HG03378 (cell line): ENCODE measurements around the gene ISLR.

Source experiments
- ATAC-seq: cut with Tn5 transposase; IDR thresholded peaks from one replicate; pipeline ENCODE4 v1.9.1; 2021; ENCODE audit warnings: mild to moderate bottlenecking, moderate library complexity; ENCODE audit not compliant: unreplicated experiment

The ISLR gene

DNA sequence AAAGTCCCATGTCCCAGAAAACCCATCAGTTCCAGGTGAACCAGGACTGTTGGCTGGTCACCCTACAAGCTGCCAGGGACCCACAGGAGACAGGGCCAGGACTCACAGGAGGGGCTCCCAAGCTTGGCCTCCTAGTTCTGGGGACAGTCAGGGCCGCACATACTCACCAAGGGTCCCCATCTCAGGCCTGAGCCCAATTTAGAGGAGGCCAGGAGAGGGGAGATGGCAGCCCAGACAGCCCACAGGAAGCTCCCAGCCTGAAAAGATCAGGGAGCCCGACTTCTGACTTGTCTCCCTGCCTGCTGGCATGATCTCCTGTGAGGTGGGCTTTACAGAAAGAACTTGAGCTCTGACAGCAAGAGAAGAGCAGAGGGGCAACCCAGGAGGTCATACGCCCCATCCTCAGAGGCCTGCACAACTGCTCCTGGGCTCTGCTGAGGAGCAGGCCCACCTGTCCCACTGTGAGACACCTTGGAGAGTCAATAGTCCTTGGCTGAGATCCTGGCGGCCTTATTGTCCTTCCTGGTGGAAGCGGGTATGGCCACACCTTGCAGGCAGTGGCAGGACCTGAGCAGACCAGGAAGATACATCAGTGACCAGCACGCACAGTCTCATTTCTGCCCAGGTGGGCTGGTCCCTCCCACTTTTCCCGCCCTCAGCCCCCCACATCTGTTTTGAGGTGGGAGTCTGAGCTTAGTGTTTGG, 2.5 kb upstream of the ISLR start:
- ATAC-seq, result no peak

DNA sequence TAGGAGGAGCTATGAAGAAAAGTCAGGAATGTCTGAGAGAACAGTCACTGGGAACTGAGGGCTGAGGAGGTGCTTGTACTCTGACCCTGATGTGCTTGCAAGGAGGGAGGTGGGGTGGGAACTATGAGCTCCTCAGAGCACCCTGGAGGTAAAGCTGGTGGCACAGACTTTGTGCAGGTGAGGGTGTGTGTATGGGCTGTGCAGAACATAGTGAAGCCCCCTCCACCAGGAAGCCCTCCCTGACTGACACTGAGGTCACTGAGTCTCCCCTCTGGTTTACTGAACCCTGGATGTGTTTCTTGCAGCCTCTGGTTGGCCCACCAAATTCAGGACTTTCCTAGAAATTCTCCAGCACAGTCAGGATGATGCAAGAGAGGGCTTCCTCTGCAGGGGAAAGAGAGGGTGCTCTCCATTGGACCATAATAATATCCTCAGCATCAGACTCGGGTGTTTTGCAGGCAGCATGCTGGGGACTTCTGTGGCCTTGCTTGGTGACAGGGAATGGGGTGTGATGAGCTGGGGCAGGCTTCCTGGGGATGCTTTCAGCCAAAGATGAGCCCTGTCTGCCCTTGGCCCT, 1.5 kb upstream of the ISLR start:
- no peak for ATAC-seq

DNA sequence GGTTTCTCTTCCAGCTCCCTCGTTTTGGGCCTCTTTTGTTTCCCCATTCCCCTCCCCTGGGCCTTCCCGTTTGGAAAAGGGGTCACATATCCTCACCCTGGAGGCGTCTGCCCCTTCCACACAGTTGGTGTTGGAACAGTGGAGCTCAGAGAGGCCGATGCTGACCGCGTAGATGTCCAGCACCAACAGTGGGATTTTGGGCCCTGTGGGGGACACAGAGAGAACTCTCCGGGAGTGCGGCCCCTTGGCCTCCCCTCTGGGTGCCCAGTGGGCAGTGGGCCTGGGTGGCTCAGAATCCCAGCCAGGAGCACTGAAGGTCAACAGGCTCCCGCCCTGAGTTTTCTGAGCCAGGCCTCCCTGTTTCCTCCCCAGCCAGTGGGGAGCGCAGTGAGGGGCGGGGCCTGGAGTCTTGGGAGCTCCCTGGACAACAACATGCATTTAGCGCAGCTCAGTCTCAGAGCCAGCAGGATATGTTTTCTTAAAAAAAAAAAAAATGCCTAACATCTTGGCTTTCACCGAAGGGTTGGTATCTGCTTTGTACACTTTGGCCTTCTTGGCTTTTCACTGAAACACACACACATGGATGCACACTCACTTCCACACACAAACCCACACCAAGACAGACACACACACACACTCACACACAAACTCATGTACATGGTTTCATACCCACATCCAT, 670 bp upstream of the ISLR start:
- ATAC-seq, result no peak

DNA sequence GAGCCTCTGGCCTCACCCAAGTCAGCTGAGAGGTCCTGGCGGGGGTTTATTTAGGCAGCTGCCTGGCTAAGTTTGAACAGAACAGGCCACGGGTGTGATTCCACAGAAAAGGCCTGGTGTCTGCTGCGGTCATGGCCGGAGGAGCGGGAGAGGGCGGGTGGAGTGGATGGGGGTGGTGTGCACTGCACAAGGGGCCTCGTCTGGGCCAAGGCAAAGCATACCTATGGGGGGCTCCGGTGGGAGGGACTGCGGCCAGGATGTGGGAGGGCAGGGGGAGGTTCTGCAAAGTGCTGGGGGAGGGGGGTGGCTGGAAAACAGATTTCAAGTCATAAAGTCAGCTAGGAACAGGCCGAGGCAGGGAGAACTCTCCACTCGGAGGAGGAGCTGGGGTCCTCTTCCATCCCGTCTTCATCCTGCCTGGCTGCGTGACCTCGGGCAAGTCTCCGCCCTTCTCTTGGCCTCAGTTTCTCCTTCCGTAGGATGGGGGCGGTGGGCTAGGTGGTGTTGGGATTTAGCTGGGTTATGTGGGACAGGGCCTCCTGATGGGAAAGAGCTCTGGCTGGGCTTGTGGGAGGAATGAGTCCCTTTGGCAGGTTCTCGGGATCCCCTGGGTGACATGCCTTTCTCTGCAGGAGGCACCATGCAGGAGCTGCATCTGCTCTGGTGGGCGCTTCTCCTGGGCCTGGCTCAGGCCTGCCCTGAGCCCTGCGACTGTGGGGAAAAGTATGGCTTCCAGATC, 878 bp downstream of the ISLR start:
- no peak for ATAC-seq

DNA sequence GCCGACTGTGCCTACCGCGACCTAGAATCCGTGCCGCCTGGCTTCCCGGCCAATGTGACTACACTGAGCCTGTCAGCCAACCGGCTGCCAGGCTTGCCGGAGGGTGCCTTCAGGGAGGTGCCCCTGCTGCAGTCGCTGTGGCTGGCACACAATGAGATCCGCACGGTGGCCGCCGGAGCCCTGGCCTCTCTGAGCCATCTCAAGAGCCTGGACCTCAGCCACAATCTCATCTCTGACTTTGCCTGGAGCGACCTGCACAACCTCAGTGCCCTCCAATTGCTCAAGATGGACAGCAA, 1.4 kb downstream of the ISLR start:
- ATAC-seq, result no peak

DNA sequence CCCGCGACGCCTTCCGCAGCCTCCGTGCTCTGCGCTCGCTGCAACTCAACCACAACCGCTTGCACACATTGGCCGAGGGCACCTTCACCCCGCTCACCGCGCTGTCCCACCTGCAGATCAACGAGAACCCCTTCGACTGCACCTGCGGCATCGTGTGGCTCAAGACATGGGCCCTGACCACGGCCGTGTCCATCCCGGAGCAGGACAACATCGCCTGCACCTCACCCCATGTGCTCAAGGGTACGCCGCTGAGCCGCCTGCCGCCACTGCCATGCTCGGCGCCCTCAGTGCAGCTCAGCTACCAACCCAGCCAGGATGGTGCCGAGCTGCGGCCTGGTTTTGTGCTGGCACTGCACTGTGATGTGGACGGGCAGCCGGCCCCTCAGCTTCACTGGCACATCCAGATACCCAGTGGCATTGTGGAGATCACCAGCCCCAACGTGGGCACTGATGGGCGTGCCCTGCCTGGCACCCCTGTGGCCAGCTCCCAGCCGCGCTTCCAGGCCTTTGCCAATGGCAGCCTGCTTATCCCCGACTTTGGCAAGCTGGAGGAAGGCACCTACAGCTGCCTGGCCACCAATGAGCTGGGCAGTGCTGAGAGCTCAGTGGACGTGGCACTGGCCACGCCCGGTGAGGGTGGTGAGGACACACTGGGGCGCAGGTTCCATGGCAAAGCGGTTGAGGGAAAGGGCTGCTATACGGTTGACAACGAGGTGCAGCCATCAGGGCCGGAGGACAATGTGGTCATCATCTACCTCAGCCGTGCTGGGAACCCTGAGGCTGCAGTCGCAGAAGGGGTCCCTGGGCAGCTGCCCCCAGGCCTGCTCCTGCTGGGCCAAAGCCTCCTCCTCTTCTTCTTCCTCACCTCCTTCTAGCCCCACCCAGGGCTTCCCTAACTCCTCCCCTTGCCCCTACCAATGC, 2.0 kb downstream of the ISLR start:
- ATAC-seq, result no peak

DNA sequence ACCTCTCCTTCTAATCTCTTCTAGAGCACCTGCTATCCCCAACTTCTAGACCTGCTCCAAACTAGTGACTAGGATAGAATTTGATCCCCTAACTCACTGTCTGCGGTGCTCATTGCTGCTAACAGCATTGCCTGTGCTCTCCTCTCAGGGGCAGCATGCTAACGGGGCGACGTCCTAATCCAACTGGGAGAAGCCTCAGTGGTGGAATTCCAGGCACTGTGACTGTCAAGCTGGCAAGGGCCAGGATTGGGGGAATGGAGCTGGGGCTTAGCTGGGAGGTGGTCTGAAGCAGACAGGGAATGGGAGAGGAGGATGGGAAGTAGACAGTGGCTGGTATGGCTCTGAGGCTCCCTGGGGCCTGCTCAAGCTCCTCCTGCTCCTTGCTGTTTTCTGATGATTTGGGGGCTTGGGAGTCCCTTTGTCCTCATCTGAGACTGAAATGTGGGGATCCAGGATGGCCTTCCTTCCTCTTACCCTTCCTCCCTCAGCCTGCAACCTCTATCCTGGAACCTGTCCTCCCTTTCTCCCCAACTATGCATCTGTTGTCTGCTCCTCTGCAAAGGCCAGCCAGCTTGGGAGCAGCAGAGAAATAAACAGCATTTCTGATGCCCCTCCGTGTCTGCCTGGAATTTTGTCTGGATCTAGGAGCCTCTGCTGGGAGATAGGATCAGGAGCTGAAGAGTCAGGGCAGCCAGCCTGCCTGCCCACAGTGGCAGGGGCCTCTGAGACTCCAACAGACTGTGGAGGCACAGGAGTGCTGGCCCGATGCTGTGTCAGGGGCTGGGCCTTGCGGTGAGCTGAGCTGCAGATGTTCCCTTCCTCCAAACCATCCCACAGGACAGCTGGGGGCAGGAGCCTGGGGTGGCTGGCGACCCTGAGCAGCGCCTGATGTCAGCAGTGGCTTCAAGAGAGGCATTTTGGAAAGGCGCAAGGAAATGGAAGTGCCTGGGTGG, 3.0 kb downstream of the ISLR start:
- ATAC-seq, result no peak

DNA sequence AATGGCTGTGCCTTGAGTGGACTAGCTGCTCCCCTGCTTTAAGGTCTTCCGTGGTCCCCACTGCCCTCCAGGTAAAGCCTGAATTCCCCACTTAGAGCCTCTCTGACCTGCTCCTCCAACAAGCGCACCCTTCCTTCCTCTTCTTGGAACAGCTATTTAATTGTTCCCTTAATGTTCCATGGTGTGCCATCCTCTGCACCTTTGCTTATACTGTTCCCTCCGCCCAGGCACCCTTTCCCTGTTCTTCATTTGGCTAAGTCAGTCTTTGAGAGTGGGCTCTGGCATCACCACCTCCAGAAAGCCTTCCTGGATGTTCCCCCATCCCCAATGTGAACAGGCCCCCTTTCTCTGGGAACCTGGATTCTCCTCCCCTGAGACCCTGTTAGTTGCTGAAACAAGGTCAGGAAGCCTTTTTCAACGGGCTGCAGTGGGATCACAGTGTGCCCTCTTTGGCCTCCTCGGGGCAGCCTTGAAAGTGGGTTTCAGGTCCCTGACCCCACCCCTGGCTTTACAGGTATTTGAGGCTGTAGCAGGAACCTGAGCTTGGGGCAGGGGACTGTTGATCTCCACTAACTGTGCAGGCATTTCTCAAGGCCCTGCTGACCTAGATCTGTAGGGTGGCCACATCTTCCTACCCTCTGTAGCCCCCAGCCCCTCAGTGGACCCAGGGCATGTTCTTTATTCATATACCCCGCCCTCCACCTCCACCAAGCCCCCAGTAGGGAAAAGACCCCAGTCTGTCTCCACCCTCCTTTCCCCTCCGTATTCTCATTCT, 5.0 kb downstream of the ISLR start:
- no peak for ATAC-seq

DNA sequence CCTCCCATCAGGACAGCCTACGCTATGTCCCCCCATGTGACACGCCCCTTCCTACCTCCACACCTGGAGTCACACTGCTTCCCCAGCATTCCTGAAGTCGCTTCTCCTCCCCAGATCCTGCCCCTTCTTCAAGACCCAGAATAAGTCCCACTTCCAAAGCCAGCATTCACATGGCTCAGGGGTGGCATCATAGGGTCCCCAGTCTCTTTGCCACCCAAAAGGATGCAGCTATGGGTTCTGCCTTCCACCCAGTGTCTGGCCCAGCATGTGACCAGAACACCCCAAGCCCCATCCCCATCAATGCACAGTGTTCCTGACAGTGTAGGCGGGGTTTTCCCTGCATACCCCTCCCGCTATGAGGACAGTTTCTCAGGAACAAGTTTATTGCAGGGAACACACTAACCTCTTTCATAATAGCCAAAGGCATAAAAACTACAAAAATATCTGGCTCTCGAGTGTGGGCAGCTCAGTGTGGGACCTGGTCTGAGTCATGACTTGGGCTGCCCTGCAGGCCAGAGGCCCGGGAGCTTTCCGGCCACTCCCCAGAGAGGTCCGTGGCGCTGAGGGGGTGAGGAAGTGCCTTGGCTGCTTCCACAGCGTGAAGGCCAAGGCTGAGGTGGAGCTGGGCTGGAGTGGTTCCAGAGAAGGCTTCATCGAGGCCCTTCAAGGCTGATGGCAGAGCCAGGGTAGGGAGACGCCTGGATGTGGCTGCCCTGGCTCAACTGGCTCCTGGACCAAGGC, 5.8 kb downstream of the ISLR start:
- no peak for ATAC-seq

DNA sequence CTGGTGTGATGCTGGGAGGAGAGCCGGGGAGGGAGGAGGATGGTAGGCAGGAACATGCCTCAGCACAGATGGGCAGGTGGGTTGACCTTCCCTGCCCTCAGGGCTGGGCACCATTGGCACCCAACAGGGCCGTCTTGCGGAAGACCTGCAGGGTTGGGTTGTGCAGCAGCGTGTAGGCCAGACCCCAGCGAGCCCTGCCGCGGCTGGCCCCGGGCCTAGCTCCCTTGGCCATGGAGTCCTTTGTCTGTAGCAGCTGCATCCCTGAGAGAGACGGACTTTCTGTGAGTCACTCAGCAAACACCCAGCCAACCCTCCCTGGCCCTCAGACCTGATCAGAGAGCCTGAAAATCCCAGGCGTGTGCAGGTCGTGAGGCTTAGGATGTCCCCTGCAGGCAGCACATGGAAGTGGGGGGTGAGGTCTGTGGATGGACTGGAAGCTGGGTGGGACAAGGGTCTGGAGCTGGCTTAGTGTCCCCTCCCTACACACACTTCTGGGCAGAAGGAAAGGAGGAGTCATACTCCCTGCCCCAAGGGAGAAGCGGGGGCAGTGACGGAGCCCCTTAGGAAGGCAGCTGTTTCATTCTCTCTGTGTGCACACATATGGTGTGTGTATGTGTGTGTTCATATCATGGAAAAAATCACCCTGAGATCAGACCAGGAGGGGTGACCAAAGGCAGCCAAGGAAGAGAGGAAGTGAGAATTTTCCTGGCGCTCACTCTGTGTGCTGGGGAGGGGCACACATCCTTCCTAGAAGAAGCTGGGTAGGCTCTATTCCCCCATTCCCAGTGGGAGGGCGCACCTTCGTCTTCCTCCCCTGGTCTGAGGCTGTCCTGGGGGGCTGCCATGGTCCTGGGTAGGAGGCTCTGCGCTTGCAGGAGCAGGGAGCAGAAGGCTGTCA, 6.7 kb downstream of the ISLR start:
- no peak for ATAC-seq

DNA sequence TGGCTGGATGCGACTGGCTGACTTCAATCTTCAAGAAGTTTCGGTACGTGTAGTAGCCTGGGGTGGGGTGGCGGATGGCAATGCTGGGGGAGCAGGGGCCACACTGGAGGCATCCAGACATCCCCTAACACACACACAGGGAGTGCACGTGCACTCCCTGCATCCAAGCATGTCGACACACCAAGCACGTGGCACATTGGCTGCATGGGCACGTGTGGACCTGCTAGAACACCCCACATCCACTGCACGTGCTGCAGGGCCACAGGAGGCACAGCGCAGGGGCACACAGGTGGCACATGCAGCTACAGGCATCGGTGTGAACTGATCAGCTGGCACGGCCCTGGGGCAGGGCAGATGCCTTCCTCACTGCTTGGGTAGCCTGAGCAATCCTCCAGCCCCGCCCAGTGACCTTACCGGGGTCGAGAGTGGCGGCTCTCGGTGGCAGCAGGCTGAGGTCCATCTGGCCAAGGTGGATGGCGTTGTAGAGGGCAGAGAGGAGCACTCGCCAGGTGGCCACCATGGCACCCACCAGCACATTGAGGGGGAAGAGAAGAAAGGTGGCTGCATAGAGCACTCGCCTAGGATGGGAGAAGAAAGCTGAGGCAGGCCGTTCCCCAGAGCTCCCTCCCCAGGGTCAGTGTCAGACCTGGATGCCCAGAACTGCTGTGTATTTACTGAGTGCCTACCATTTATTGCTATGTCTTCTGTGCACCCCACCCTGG, 7.5 kb downstream of the ISLR start:
- no peak for ATAC-seq

DNA sequence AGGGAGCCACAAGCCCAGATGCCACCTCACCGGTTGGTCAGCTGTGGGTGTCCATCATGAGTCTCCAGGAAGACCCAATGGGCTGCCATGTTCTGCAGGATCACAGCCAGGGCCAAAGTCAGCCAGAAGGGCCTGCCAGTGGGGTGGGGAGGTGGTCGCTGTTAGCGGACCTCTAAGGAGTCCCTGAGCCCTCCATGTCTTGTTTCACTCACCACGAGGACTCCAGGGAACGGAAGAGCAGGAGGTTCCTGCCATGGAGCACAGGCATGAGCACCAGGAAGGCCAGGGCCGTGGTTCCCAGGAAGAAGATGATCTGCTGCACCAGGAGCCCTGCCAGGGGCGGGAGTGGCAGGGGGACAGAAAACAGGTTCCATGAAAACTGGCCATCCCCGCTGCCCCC, 8.6 kb downstream of the ISLR start:
- ATAC-seq, result no peak

DNA sequence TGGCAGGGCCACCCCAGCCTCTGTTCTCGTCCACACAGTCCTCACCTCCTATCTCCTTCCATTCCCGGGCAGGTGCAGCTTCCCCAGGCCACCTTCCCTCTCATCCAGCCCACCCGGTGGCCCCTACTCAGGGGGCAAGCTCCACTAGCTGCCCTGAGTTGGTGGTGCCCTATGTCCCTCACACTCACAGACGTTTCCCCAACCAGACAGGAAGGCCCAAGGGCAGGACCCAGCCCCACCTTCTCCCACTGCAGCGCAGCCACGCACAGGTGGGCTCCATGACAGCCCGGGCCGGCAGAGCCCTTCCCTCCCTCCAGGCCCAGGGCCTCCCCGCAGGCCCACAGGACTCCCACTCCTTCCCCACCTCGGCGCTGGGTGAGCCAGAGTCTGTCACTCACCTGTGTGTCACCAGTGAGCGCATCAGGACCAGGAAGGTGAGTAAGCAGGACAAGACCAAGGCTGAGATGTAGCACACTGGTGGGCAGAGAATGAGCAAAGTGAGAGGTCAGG, 11.1 kb downstream of the ISLR start:
- ATAC-seq, result no peak

DNA sequence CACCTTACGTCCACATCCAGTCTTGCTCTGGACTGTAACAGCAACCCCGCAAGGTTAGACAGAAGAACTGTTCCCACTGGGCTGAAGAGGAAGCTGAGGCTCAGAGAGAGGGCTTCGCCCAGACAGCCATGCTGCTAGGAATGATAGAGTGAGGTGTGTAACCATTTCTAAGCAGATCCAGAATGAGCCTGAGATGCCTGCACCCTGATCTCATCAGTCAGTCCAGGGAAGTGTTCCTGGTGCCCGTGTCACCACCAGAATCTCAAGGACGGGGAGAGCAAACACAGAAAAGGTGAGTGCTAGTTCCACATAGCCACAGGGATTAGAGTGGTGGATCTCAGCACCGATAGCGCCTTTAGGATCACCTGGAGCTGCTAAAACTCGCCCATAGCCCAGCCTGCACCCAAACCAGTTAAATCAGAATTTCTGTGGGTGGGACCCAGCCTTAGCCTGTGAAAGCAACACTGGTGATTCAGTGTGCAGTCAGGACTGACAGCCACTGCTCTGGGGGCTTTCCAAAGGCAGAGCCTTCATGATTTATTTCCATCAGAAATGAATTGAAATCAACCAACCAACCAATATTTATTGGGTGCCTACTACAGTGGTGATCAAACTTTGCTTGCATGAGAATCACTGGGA, 12.3 kb downstream of the ISLR start:
- no peak for ATAC-seq

DNA sequence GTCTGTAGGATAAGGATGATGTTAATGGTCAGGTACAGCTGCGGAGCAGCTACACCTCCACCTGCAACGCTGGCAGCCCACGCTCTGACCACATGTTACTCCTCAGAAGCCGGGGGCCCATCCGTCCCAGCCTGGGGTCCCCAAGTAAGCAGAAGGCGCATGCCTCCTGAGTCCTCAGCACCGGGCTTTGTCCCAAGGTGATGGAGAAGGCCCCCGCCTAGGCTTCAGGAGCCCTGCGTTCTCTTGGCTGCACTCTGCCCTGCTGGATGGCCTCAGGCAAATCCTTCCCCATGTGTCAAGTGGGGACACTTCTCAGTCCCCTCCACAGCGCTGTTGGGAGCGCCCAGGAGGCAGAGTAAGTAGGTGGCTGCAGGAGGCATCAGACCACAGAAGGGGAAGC, 14.7 kb downstream of the ISLR start:
- ATAC-seq, result no peak

DNA sequence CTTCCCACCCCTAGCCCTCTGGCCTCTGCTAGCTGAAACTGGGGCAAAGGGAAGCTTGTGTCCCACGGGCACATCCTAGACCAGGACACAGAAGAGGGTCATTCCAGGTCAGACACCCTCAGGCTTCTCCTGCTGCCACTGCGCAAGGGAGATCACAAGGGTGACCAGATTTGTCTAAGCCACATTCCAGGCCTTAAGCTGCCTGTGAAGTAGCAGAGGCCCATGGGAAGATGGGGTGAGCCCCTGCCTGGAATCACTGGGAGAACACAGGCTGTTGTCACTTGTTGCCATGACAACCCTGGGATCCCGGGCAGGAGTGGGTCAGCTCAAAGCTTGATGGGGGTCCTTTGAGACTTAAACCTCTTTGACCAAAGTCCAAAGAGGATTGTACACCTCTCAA, 18.3 kb downstream of the ISLR start:
- no peak for ATAC-seq
